Fibroblast of the aortic adventitia (primary cell): ENCODE results near the gene PHACTR2. TPM values are rescaled to one million over a fixed set of nuclear protein-coding genes. Genes with fewer than 3 reads are reported as not detected.
A peak's percentile ranks its signal among the peaks of the same experiment; 100 is the strongest.

Experiments
- DNase-seq: peaks from one replicate; pipeline ENCODE4 v3.0.0-alpha.2; 2010; ENCODE audit warnings: low read depth
- H3K4me3 ChIP-seq: 2 replicates; pipeline ENCODE4 v1.5.1; 2011; ENCODE audit warnings: low read depth, mild to moderate bottlenecking, control low read depth, low read length, moderate library complexity
- CTCF ChIP-seq: IDR thresholded peaks from 2 replicates; pipeline ENCODE4 v1.5.1; 2011; ENCODE audit warnings: mild to moderate bottlenecking, low read length, control low read depth, inconsistent platforms; ENCODE audit not compliant: insufficient read depth
- total RNA-seq: library from RNA; depleted of rRNA; stranded (reverse); fragments of >200 nt; gene quantifications from 2 replicates; pipeline ENCODE4 v1.2.3, GENCODE V29; 2012; ENCODE audit warnings: low replicate concordance

The PHACTR2 gene
- total RNA-seq, 1 donor: 74.7 TPM

- TF ChIP-seq CTCF: no peak
- no peak overlapping the region for H3K4me3 ChIP-seq
- DNase-seq: no peak
Observed at GRCh38 chr6:143754204-143754603, 76.4 kb downstream of the PHACTR2 start.

GRCh38 chr6:143755301-143755744 lies 77.6 kb downstream of the PHACTR2 start:
- TF ChIP-seq CTCF: no peak
- DNase-seq: peak; percentile 48
- H3K4me3 ChIP-seq: no peak overlapping the region

GRCh38 chr6:143757346-143757832 lies 79.6 kb downstream of the PHACTR2 start:
- DNase-seq: no peak

GRCh38 chr6:143758551-143758950 lies 80.8 kb downstream of the PHACTR2 start:
- TF ChIP-seq CTCF: no peak
- DNase-seq: no peak
- no peak overlapping the region for H3K4me3 ChIP-seq

More at GRCh38 chr6:143757346-143757832, 79.6 kb downstream of the PHACTR2 start:
- no peak for TF ChIP-seq CTCF
- no peak overlapping the region for H3K4me3 ChIP-seq

- no peak overlapping the region for H3K4me3 ChIP-seq
- DNase-seq: no peak
- TF ChIP-seq CTCF: no peak
Observed at GRCh38 chr6:143759666-143760065, 81.9 kb downstream of the PHACTR2 start.

GRCh38 chr6:143761074-143761473 lies 83.3 kb downstream of the PHACTR2 start:
- no peak overlapping the region for H3K4me3 ChIP-seq
- no peak for TF ChIP-seq CTCF
- no peak for DNase-seq

- DNase-seq: no peak
- no peak overlapping the region for H3K4me3 ChIP-seq
- no peak for TF ChIP-seq CTCF
Observed at GRCh38 chr6:143762126-143762525, 84.4 kb downstream of the PHACTR2 start.
